Measurements from ENCODE around the gene ZNF462. TPM values are rescaled to one million over a fixed set of nuclear protein-coding genes. Genes with fewer than 3 reads are reported as not detected.

The ZNF462 gene
- total and polyA plus RNA-seq, 2 of the 13 experiments (the other 11 are each of a cell fraction or from before 2014, with no cell fraction given), result not detected

DNA sequence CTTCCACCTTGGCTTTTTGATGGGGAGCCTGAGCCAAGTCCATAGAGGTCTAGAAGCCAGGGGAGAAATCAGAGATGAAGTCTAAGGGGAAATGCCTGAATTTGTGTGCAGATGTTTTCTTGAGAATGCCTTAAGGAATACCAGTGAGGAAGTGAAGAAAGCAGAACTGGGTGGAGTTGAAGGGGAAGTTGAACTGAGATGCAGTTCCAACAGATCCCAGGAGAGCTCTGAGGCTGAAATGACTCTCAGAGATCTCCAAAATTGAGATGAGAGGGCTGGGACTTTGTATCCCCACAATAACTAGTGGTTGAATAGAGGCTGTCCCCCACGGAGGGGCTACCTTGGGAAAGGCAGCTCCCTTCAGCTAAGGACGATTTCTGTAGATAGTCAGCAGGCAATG lies 197.1 kb downstream of the ZNF462 start:
- Histone ChIP-seq H3K79me2 (ENCODE audit: insufficient read depth, low read length) (no peaks in the 10 kb centered on the region), H3K9ac (ENCODE audit: insufficient read depth, low read depth, low read length) (no peak overlapping the region), H3K4me2 (ENCODE audit: low read depth, low read length) (no peak overlapping the region), H3K36me3 (replicated peaks in 1 of 2; ENCODE audit: control insufficient read depth in 1 of 2, insufficient read depth in 2 of 2, low read length in 2 of 2) (no peaks in the 10 kb centered on the region), H3K27ac (ENCODE audit: extremely low read length, insufficient read depth, low read length) (no peak overlapping the region), H3K4me1 (ENCODE audit: insufficient read depth, low read length) (no peaks in the 10 kb centered on the region), H4K20me1 (ENCODE audit: insufficient read depth, low read length) (no peaks in the 10 kb centered on the region), H2AFZ (ENCODE audit: low read length) (no peak overlapping the region), H3K27me3 (ENCODE audit: control insufficient read depth in 1 of 2, insufficient read depth in 2 of 2, low read length in 2 of 2) (no peaks in the 10 kb centered on the region), H3K4me3 (replicated peaks in 1 of 3; ENCODE audit: insufficient read depth in 1 of 3, low read depth in 2 of 3, low read length in 3 of 3) (no peak overlapping the region), H3K9me3 (ENCODE audit: low read length) (no peaks in the 10 kb centered on the region)
- DNase-seq (ENCODE audit: low spot score) (no peak), ATAC-seq (no peak), FAIRE-seq (no peak)
- ChIA-PET POLR2A (no interaction called here), CTCF (ENCODE audit: low intra/inter-chr PET ratio, low total read pairs) (no interaction called here)
- no peak for TF ChIP-seq HOXA3 (CRISPR knock-in tag; IDR thresholded peaks at IDR 0.05)
- TF ChIP-seq POLR2A (IDR thresholded peaks at IDR 0.05; ENCODE audit: insufficient read depth in 1 of 2, low read depth in 2 of 2, low read length in 2 of 2), result no peak
- TF ChIP-seq ZNF678 (CRISPR knock-in tag; IDR thresholded peaks at IDR 0.05), result no peak
- TF ChIP-seq TMF1 (CRISPR knock-in tag; IDR thresholded peaks at IDR 0.05; ENCODE audit: low read depth), result no peak
- TF ChIP-seq MEIS1 (CRISPR knock-in tag; IDR thresholded peaks at IDR 0.05; ENCODE audit: borderline replicate concordance), result no peak
- TF ChIP-seq KDM4B (CRISPR knock-in tag; IDR thresholded peaks at IDR 0.05), result no peak
- no peak for TF ChIP-seq NR3C1 (CRISPR knock-in tag; IDR thresholded peaks at IDR 0.05)
- TF ChIP-seq ADNP (CRISPR knock-in tag; IDR thresholded peaks at IDR 0.05), result no peak
- TF ChIP-seq RORA (CRISPR knock-in tag; IDR thresholded peaks at IDR 0.05), result no peak
- TF ChIP-seq SMC3 (IDR thresholded peaks at IDR 0.05; ENCODE audit: low read length), result no peak
- TF ChIP-seq ZNF44 (CRISPR knock-in tag; IDR thresholded peaks at IDR 0.05), result no peak
- in situ Hi-C loops (cut with HindIII; ENCODE audit: extremely low pct_ligation_motif_present, low pct_unique_long_range_greater_than_20kb), result no loop called here
- no TSS peak for BruUV-seq (replicated peaks)
- intact Hi-C loops (cut with micrococcal nuclease; ENCODE audit: unreplicated experiment), result no loop called here
- 0% methylated on average over 1 of the region's 2 CpGs for WGBS (ENCODE audit: low lambda C conversion rate)

Small RNAs within 50 kb of the gene (small RNA-seq; reads per million reads assigned to genes)
- 0 reads per million in 3 experiments for gene RNA5SP292 (ENCODE audit: insufficient read depth in 2 of 3, insufficient read length in 3 of 3, low read depth in 2 of 3, low replicate concordance in 1 of 3)
